Measurements from ENCODE around the gene SPINT1. TPM values are rescaled to one million over a fixed set of nuclear protein-coding genes. Genes with fewer than 3 reads are reported as not detected.

SPINT1 gene
- total and polyA plus RNA-seq, 2 of the 13 experiments (the other 11 are each of a cell fraction or from before 2014, with no cell fraction given) = 0.49 to 2.5 TPM

DNA sequence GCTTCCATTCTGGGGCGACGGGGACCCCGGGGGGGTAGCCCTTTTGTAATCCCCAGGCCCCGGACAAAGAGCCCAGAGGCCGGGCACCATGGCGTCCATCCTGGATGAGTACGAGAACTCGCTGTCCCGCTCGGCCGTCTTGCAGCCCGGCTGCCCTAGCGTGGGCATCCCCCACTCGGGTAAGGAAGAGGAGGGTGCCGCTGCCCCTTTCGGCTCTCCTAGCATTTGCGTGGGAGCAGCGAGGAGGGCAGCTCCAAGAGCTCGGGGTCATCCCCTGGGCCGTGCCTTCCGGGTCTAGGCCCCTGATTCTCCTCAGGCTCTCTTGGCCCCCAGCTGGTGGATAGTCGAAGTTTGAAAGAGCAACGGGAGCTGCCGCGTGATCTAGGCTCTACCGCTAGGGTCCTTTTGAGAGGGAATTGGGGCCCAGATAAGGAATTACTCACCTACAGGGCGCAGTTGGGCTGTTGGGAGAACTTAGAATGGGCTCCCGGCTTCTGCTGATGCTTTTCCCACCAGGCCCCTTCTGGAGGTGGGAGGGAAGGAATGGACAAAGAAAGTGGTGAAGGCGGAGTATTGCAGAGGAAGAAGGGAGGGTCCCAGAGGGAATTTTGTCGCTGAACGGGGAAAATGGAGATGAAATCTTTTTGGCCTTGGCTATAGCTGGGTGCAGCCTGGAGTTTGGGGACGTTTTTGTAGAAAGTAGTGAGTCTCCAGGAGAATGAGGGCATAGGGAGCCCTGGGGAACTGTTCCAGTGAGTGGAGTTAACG, 51.0 kb downstream of the SPINT1 start (continued):
- no peak for TF ChIP-seq LCORL (IDR thresholded peaks at IDR 0.05)
- TF ChIP-seq LCORL (CRISPR knock-in tag; IDR thresholded peaks at IDR 0.05) = no peak
- TF ChIP-seq SNRNP70 (IDR thresholded peaks at IDR 0.05; ENCODE audit: low read depth, low read length) = no peak
- TF ChIP-seq DMTF1 (CRISPR knock-in tag; IDR thresholded peaks at IDR 0.05) = no peak
- TF ChIP-seq PHF8 (CRISPR knock-in tag; IDR thresholded peaks at IDR 0.05) = peak; percentile 74; the same call in 1 of the 2 replicates
- no peak for TF ChIP-seq TRIM22 (IDR thresholded peaks at IDR 0.05)
- no peak for TF ChIP-seq MLLT10 (CRISPR knock-in tag; IDR thresholded peaks at IDR 0.05)
- no peak for TF ChIP-seq GTF3A (CRISPR knock-in tag; conservative IDR thresholded peaks at IDR 0.05)
- TF ChIP-seq ZNF124 (CRISPR knock-in tag; IDR thresholded peaks at IDR 0.05) = no peak
- TF ChIP-seq ZNF790 (CRISPR knock-in tag; IDR thresholded peaks at IDR 0.05; ENCODE audit: borderline replicate concordance) = no peak
- TF ChIP-seq EZH2 (conservative IDR thresholded peaks at IDR 0.05; ENCODE audit: low read depth, low read length) = no peak
- no peak for TF ChIP-seq EHMT2 (IDR thresholded peaks at IDR 0.05; ENCODE audit: borderline replicate concordance, low read depth, low read length)
- no peak for TF ChIP-seq KLF15 (CRISPR knock-in tag; IDR thresholded peaks at IDR 0.05; ENCODE audit: borderline replicate concordance)
- no peak; the same call in 1 of the 2 replicates for TF ChIP-seq HDAC1 (CRISPR knock-in tag; IDR thresholded peaks at IDR 0.05)
- TF ChIP-seq, protein P1, sequence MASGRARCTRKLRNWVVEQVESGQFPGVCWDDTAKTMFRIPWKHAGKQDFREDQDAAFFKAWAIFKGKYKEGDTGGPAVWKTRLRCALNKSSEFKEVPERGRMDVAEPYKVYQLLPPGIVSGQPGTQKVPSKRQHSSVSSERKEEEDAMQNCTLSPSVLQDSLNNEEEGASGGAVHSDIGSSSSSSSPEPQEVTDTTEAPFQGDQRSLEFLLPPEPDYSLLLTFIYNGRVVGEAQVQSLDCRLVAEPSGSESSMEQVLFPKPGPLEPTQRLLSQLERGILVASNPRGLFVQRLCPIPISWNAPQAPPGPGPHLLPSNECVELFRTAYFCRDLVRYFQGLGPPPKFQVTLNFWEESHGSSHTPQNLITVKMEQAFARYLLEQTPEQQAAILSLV (CRISPR knock-in tag; IDR thresholded peaks at IDR 0.05; ENCODE audit: borderline replicate concordance) = no peak
- no peak for TF ChIP-seq ZNF574 (CRISPR knock-in tag; IDR thresholded peaks at IDR 0.05)
- no peak for TF ChIP-seq RFX3 (CRISPR knock-in tag; IDR thresholded peaks at IDR 0.05)
- TF ChIP-seq KDM2A (CRISPR knock-in tag; IDR thresholded peaks at IDR 0.05; ENCODE audit: borderline replicate concordance, low read depth) = no peak
- no peak for TF ChIP-seq ATM (IDR thresholded peaks at IDR 0.05; ENCODE audit: borderline replicate concordance)
- 0 out of 2 replicates have a peak, but pooled peaks have one; percentile 13 for TF ChIP-seq KLF6 (CRISPR knock-in tag; IDR thresholded peaks at IDR 0.05)
- no peak for TF ChIP-seq TEAD2 (CRISPR knock-in tag; IDR thresholded peaks at IDR 0.05)
- TF ChIP-seq ZNF670 (CRISPR knock-in tag; IDR thresholded peaks at IDR 0.05; ENCODE audit: borderline replicate concordance) = no peak
